Esophagus squamous epithelium (tissue), 4 donors: Measurements from ENCODE around the gene MAT1A.

Experiments used
- CTCF ChIP-seq, 6 experiments: fragments of 450-650 bp in 4 of 6; fragments of 200-600 bp in 2 of 6; sonication (generic) in 2 of 6; IDR thresholded peaks; one replicate each; pipeline ENCODE4 v1.5.1; 2016 to 2019; ENCODE audit warnings: antibody characterized with exemption in 6 of 6, mild to moderate bottlenecking in 4 of 6, moderate library complexity in 4 of 6
- POLR2A ChIP-seq, 4 donors: fragments of 450-650 bp; IDR thresholded peaks; one replicate each; pipeline ENCODE4 v1.6.1; 2017; ENCODE audit warnings: antibody characterized with exemption in 4 of 4, mild to moderate bottlenecking in 4 of 4, moderate library complexity in 3 of 4

DNA sequence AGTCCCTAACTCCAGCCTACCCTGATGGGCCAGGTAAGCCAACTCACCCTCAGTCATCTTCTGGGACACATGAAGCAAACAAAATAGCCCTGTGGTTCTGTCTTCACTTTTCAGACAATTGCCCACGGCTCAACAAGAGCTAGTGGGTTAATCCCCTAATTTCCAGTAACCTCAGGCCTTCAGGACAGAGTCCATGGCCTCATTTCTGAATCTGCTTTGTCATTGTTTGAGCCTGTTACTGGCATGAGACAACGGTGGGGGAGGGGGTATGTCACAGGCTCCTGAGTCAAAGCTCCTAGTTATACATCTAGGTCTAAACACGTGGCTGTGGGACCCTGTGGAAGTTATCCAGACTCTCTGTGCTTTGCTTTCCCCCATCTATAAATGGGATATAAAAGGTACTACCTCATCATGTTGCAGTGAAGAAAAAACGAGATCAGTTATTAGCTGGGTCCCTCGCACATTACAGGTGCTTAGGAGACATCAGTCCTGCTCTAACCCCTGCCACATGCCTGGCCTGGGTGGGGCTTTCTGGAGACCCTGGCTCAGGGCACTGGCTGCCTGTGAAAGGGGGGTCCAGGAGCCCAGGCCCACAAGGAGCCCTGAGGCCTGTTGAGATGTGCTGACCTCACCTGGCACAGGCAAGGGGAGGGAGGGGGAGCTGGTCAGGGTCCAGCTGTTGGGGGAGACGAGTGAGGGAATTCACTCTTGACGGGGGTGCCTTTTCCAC is 16.5 kb downstream of the MAT1A start:
- TF ChIP-seq CTCF (IDR thresholded peaks at IDR 0.05): no peak
- no peak for TF ChIP-seq POLR2A (IDR thresholded peaks at IDR 0.05)
